Neural progenitor cell (in vitro differentiated cells): ENCODE data around the gene MSI2. TPM values are rescaled to one million over a fixed set of nuclear protein-coding genes. Genes with fewer than 3 reads are reported as not detected.

Experiments used
- DNase-seq: peaks from one replicate; pipeline ENCODE4 v3.0.0-alpha.2; 2016; ENCODE audit warnings: low spot score
- H2AFZ ChIP-seq: fragments of 200-600 bp; sonication (generic); replicated peaks from 2 replicates; pipeline ENCODE4 v1.6.1; 2016; ENCODE audit warnings: antibody characterized with exemption
- H3F3A ChIP-seq: fragments of 200-600 bp; sonication (generic); 2 replicates; pipeline ENCODE4 v1.6.1; 2016; ENCODE audit warnings: antibody characterized with exemption, low read depth
- H3K27ac ChIP-seq: fragments of 200-600 bp; sonication (generic); 2 replicates; pipeline ENCODE4 v1.5.1; 2016; ENCODE audit warnings: mild to moderate bottlenecking
- H3K27me3 ChIP-seq: fragments of 200-600 bp; sonication (generic); 2 replicates; pipeline ENCODE4 v1.6.1; 2016; ENCODE audit warnings: mild to moderate bottlenecking, moderate library complexity
- H3K36me3 ChIP-seq: fragments of 200-600 bp; sonication (generic); 2 replicates; pipeline ENCODE4 v1.5.1; 2016
- H3K4me1 ChIP-seq: fragments of 200-600 bp; sonication (generic); 2 replicates; pipeline ENCODE4 v1.6.1; 2016; ENCODE audit warnings: mixed run types
- H3K4me2 ChIP-seq: fragments of 200-600 bp; sonication (generic); 2 replicates; pipeline ENCODE4 v1.6.1; 2016
- H3K4me3 ChIP-seq: fragments of 200-600 bp; sonication (generic); 2 replicates; pipeline ENCODE4 v1.5.1; 2016
- H3K79me2 ChIP-seq: fragments of 200-600 bp; sonication (generic); 2 replicates; pipeline ENCODE4 v1.6.1; 2016; ENCODE audit warnings: low read depth
- H3K9ac ChIP-seq: fragments of 200-600 bp; sonication (generic); 2 replicates; pipeline ENCODE4 v1.6.1; 2016
- H3K9me3 ChIP-seq: fragments of 200-600 bp; sonication (generic); 2 replicates; pipeline ENCODE4 v1.5.1; 2016; ENCODE audit warnings: low read depth
- H4K20me1 ChIP-seq: fragments of 200-600 bp; sonication (generic); 2 replicates; pipeline ENCODE4 v1.6.1; 2016; ENCODE audit warnings: low read depth
- H3K27ac Mint-ChIP-seq: 3 replicates; pipeline ENCODE4 v1.8.0; 2021; ENCODE audit warnings: mixed read lengths
- H3K27me3 Mint-ChIP-seq: 2 replicates; pipeline ENCODE4 v1.8.0; 2022; ENCODE audit warnings: low read depth, mild to moderate bottlenecking, inconsistent platforms, moderate library complexity, mixed read lengths; ENCODE audit not compliant: insufficient read depth
- H3K36me3 Mint-ChIP-seq: 3 replicates; pipeline ENCODE4 v1.8.0; 2021; ENCODE audit warnings: mixed read lengths
- H3K4me1 Mint-ChIP-seq: 3 replicates; pipeline ENCODE4 v1.8.0; 2021; ENCODE audit warnings: mixed read lengths
- H3K4me3 Mint-ChIP-seq: 3 replicates; pipeline ENCODE4 v1.8.0; 2021; ENCODE audit warnings: mild to moderate bottlenecking, moderate library complexity, mixed read lengths
- H3K9me3 Mint-ChIP-seq: 3 replicates; pipeline ENCODE4 v1.8.0; 2020; ENCODE audit warnings: mixed read lengths
- EZH2 ChIP-seq: fragments of 200-600 bp; sonication (generic); IDR thresholded peaks from 2 replicates; pipeline ENCODE4 v1.6.1; 2017; ENCODE audit warnings: antibody characterized with exemption, mild to moderate bottlenecking, moderate library complexity
- EZH2phosphoT487 ChIP-seq: fragments of 200-600 bp; sonication (generic); IDR thresholded peaks from 2 replicates; pipeline ENCODE4 v1.6.1; 2017; ENCODE audit warnings: antibody characterized with exemption
- total RNA-seq: library from RNA; depleted of rRNA; stranded (reverse); fragments of >200 nt; gene quantifications from 2 replicates; pipeline ENCODE4 v1.2.3, GENCODE V29; 2015; ENCODE audit warnings: low replicate concordance
- TF ChIP-seq, protein P1 (sequence below): fragments of 200-600 bp; sonication (generic); IDR thresholded peaks from 2 replicates; pipeline ENCODE4 v1.5.1; 2017; ENCODE audit warnings: antibody characterized with exemption, mild to moderate bottlenecking

MSI2 gene
- total RNA-seq, 1 donor from 2014 or later = 96.9 TPM

DNA sequence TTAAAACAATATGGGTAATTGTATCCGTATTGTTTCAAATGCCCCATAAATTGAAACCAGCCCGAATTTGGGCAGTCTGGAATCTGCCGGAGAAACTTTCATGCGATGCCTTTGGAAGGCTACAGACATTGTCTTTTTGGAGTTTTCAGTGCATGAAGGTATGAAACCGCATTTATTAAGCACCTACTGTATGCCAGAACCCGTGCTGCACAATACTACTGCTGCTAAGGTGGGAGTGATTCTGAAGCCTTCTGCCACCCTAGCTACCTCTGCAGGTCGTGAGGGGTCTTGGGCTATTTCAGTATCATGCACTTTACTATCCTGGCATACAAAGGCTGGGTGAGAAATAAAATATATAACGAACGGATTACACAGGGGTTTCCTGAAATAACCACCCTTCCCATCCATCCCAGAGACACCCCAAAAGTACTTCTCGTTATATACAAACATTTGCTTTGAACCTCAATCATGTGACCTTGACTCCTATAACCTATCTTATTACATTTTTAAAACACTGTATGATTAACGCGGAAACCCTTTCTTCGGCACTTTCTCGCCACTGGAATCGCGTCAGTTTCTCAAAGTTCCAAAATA is 1.0 kb upstream of the MSI2 start:
- Histone ChIP-seq H3K79me2 (peaks cover 37% of the 10 kb centered on the region), H3K4me2 (peak overlapping the region; percentile 86), H3F3A (peaks cover 56% of the 10 kb centered on the region), H3K36me3 (peaks cover 12% of the 10 kb centered on the region), H3K27ac (no peak overlapping the region), H4K20me1 (peaks cover 25% of the 10 kb centered on the region), H3K9ac (no peak overlapping the region), H3K4me1 (peaks cover 25% of the 10 kb centered on the region), H3K9me3 (peaks cover 15% of the 10 kb centered on the region), H3K27me3 (peaks cover 10% of the 10 kb centered on the region), H3K4me3 (peak overlapping the region; percentile 90), H2AFZ (peak overlapping the region; percentile 77)
- H3K9me3 Mint-ChIP-seq = peaks cover 13% of the 10 kb centered on the region
- peaks cover 14% of the 10 kb centered on the region for H3K36me3 Mint-ChIP-seq
- TF ChIP-seq EZH2phosphoT487 (no peak), EZH2 (no peak)
- TF ChIP-seq, protein P1, sequence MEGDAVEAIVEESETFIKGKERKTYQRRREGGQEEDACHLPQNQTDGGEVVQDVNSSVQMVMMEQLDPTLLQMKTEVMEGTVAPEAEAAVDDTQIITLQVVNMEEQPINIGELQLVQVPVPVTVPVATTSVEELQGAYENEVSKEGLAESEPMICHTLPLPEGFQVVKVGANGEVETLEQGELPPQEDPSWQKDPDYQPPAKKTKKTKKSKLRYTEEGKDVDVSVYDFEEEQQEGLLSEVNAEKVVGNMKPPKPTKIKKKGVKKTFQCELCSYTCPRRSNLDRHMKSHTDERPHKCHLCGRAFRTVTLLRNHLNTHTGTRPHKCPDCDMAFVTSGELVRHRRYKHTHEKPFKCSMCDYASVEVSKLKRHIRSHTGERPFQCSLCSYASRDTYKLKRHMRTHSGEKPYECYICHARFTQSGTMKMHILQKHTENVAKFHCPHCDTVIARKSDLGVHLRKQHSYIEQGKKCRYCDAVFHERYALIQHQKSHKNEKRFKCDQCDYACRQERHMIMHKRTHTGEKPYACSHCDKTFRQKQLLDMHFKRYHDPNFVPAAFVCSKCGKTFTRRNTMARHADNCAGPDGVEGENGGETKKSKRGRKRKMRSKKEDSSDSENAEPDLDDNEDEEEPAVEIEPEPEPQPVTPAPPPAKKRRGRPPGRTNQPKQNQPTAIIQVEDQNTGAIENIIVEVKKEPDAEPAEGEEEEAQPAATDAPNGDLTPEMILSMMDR = no peak
- peak overlapping the region; percentile 90 for H3K4me3 Mint-ChIP-seq
- H3K4me1 Mint-ChIP-seq = peaks cover 38% of the 10 kb centered on the region
- DNase-seq = no peak
- H3K27me3 Mint-ChIP-seq = no peaks in the 10 kb centered on the region
- H3K27ac Mint-ChIP-seq = peak overlapping the region; percentile 21

DNA sequence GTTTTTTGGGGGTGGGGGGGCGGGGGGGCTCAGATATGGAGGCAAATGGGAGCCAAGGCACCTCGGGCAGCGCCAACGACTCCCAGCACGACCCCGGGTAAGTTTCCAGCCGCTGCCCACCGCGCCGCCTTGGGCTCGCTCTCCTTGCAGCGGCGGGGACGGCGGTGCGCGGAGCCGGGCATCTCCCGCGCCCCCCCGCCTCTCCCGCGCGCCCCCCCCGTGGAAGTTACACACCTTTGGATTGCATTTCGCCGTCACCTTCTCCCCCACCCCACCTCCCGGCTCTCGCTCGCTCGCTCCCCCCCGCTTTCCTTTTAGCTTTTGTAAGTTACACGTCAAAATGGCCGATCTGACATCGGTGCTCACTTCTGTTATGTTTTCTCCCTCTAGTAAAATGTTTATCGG is 387 bp downstream of the MSI2 start:
- Histone ChIP-seq H3K4me3 (peak overlapping the region; percentile 90), H3K27me3 (peaks cover 10% of the 10 kb centered on the region), H3K4me2 (peak overlapping the region; percentile 86), H3K27ac (no peak overlapping the region), H3F3A (peaks cover 56% of the 10 kb centered on the region), H3K4me1 (peaks cover 39% of the 10 kb centered on the region), H3K9me3 (peaks cover 3% of the 10 kb centered on the region), H3K36me3 (peaks cover 5% of the 10 kb centered on the region), H3K9ac (peak overlapping the region; percentile 39), H4K20me1 (peaks cover 40% of the 10 kb centered on the region), H3K79me2 (peaks cover 51% of the 10 kb centered on the region), H2AFZ (no peak overlapping the region)
- Mint-ChIP-seq H3K9me3 (no peaks in the 10 kb centered on the region), H3K27me3 (no peaks in the 10 kb centered on the region), H3K4me3 (peak overlapping the region; percentile 97), H3K27ac (peak overlapping the region; percentile 95), H3K36me3 (peaks cover 26% of the 10 kb centered on the region), H3K4me1 (peaks cover 52% of the 10 kb centered on the region)
- DNase-seq = peak; percentile 52
- TF ChIP-seq, protein P1 = no peak

DNA sequence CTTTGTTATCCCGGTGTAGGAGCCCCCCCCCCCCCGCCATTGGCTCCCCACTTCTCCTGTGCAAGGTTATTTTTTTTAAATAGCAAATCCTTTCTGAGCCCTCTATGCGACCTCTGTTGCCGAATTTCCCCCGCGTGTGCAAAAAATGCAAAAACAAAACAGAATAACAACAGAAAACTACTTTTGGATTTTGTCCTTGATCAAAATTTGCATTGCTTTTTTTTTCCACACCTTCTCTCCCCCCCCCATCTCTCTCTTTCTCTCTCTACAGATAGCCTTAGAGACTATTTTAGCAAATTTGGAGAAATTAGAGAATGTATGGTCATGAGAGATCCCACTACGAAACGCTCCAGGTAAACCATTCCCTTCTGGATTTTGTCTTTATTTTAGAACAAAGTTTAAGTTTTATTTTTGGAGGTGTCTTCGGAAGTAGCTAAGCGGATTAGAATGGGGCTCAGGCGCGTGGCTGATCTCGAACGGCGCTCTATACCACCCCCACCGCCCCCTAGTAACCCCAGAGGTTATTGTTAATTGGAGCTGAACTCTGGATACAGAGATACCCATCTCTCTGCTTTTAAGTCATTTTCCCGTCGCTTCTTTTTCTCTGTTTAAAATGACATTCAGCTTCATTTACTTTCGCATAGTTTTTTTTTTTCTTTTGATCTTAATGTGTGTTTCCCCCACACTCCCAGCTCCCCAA is 1.0 kb downstream of the MSI2 start:
- H3K4me3 Mint-ChIP-seq = peak overlapping the region; percentile 97
- peaks cover 32% of the 10 kb centered on the region for H3K36me3 Mint-ChIP-seq
- no peaks in the 10 kb centered on the region for H3K9me3 ChIP-seq
- H3K27ac ChIP-seq = peak overlapping the region; percentile 81
- peak overlapping the region; percentile 39 for H3K9ac ChIP-seq
- peaks cover 10% of the 10 kb centered on the region for H3K27me3 ChIP-seq
- H3K4me3 ChIP-seq = peak overlapping the region; percentile 90
- H3K4me1 ChIP-seq = peaks cover 39% of the 10 kb centered on the region
- no peak overlapping the region for H2AFZ ChIP-seq
- H3K4me1 Mint-ChIP-seq = peaks cover 58% of the 10 kb centered on the region
- peak; percentile 74 for DNase-seq
- peak overlapping the region; percentile 86 for H3K4me2 ChIP-seq
- TF ChIP-seq EZH2phosphoT487 = no peak
- TF ChIP-seq, protein P1 = peak; percentile 11
- peaks cover 57% of the 10 kb centered on the region for H3K79me2 ChIP-seq
- H3K9me3 Mint-ChIP-seq = no peaks in the 10 kb centered on the region
- no peaks in the 10 kb centered on the region for H3K27me3 Mint-ChIP-seq
- peak overlapping the region; percentile 95 for H3K27ac Mint-ChIP-seq
- H3K36me3 ChIP-seq = peaks cover 11% of the 10 kb centered on the region
- H4K20me1 ChIP-seq = peaks cover 46% of the 10 kb centered on the region
- peaks cover 56% of the 10 kb centered on the region for H3F3A ChIP-seq
